HEK293 (cell line): ENCODE data around the gene HIF3A.

Source experiments
- BCL11B ChIP-seq: fragments of 450-650 bp; formaldehyde crosslinking; IDR thresholded peaks from 2 replicates; pipeline ENCODE4 v1.5.1; 2016; ENCODE audit warnings: low read depth, missing biosample characterization, missing genetic modification characterization
- CTCF ChIP-seq: fragments of 450-650 bp; formaldehyde crosslinking; IDR thresholded peaks from 2 replicates; pipeline ENCODE4 v1.5.1; 2016; ENCODE audit warnings: missing biosample characterization, missing genetic modification characterization
- HIC1 ChIP-seq: fragments of 450-650 bp; formaldehyde crosslinking; IDR thresholded peaks from 2 replicates; pipeline ENCODE4 v1.5.1; 2016; ENCODE audit warnings: missing biosample characterization, missing genetic modification characterization
- HOXC10 ChIP-seq: sonication (generic); formaldehyde crosslinking; IDR thresholded peaks from 2 replicates; pipeline ENCODE4 v1.8.1; 2023; ENCODE audit warnings: mild to moderate bottlenecking, missing genetic modification reagents
- KLF7 ChIP-seq: fragments of 450-650 bp; formaldehyde crosslinking; IDR thresholded peaks from 2 replicates; pipeline ENCODE4 v1.5.1; 2016; ENCODE audit warnings: missing biosample characterization, missing genetic modification characterization, borderline replicate concordance
- PRDM2 ChIP-seq: fragments of 450-650 bp; formaldehyde crosslinking; IDR thresholded peaks from 2 replicates; pipeline ENCODE4 v1.5.1; 2016; ENCODE audit warnings: missing biosample characterization, missing genetic modification characterization, borderline replicate concordance
- PRDM6 ChIP-seq: fragments of 450-650 bp; formaldehyde crosslinking; IDR thresholded peaks from 2 replicates; pipeline ENCODE4 v1.5.1; 2017; ENCODE audit warnings: missing biosample characterization, missing genetic modification characterization
- SCRT2 ChIP-seq: fragments of 450-650 bp; formaldehyde crosslinking; IDR thresholded peaks from 2 replicates; pipeline ENCODE4 v1.5.1; 2016; ENCODE audit warnings: missing biosample characterization, missing genetic modification characterization
- YY1 ChIP-seq: fragments of 450-650 bp; formaldehyde crosslinking; IDR thresholded peaks from 2 replicates; pipeline ENCODE4 v1.5.1; 2018; ENCODE audit warnings: missing biosample characterization, missing genetic modification characterization
- ZNF223 ChIP-seq: fragments of 450-650 bp; formaldehyde crosslinking; IDR thresholded peaks from 2 replicates; pipeline ENCODE4 v1.5.1; 2016; ENCODE audit warnings: missing biosample characterization, missing genetic modification characterization
- ZNF274 ChIP-seq, 2 experiments: fragments of 200-500 bp in 1 of 2; fragments of 450-650 bp in 1 of 2; sonication (Bioruptor generic) in 1 of 2; formaldehyde crosslinking in 1 of 2; IDR thresholded peaks; 2 replicates each; pipeline versions ENCODE4 v1.5.1 to v1.6.1; 2014 to 2016; ENCODE audit warnings: borderline replicate concordance in 1 of 2, inconsistent platforms in 1 of 2, low read length in 1 of 2, missing biosample characterization in 1 of 2, missing genetic modification characterization in 1 of 2
- ZNF335 ChIP-seq: fragments of 450-650 bp; formaldehyde crosslinking; conservative IDR thresholded peaks from 2 replicates; pipeline ENCODE4 v1.5.1; 2016; ENCODE audit warnings: missing biosample characterization, missing genetic modification characterization
- ZNF362 ChIP-seq: fragments of 450-650 bp; formaldehyde crosslinking; IDR thresholded peaks from 2 replicates; pipeline ENCODE4 v1.5.1; 2016; ENCODE audit warnings: missing biosample characterization, missing genetic modification characterization
- ZNF449 ChIP-seq: fragments of 450-650 bp; formaldehyde crosslinking; IDR thresholded peaks from 2 replicates; pipeline ENCODE4 v1.5.1; 2017; ENCODE audit warnings: missing biosample characterization, mild to moderate bottlenecking, missing genetic modification characterization, moderate library complexity
- ZNF488 ChIP-seq: fragments of 450-650 bp; formaldehyde crosslinking; IDR thresholded peaks from 2 replicates; pipeline ENCODE4 v1.5.1; 2016; ENCODE audit warnings: missing biosample characterization, missing genetic modification characterization
- ZNF514 ChIP-seq: fragments of 450-650 bp; formaldehyde crosslinking; IDR thresholded peaks from 2 replicates; pipeline ENCODE4 v1.5.1; 2016; ENCODE audit warnings: missing biosample characterization, missing genetic modification characterization
- ZNF561 ChIP-seq: fragments of 450-650 bp; IDR thresholded peaks from 2 replicates; pipeline ENCODE4 v1.5.1; 2018; ENCODE audit warnings: missing biosample characterization, missing genetic modification characterization, borderline replicate concordance
- ZNF654 ChIP-seq: fragments of 450-650 bp; formaldehyde crosslinking; IDR thresholded peaks from 2 replicates; pipeline ENCODE4 v1.5.1; 2016; ENCODE audit warnings: low read depth, missing biosample characterization, missing genetic modification characterization
- ZNF670 ChIP-seq: fragments of 450-650 bp; formaldehyde crosslinking; IDR thresholded peaks from 2 replicates; pipeline ENCODE4 v1.5.1; 2016; ENCODE audit warnings: missing biosample characterization, missing genetic modification characterization, low read depth
- ZNF704 ChIP-seq: fragments of 450-650 bp; formaldehyde crosslinking; IDR thresholded peaks from 2 replicates; pipeline ENCODE4 v1.5.1; 2016; ENCODE audit warnings: missing biosample characterization, missing genetic modification characterization
- ZNF830 ChIP-seq: fragments of 450-650 bp; IDR thresholded peaks from 2 replicates; pipeline ENCODE4 v1.5.0; 2018; ENCODE audit warnings: missing biosample characterization, missing genetic modification characterization, low read depth, mild to moderate bottlenecking, moderate library complexity

Gene HIF3A

GRCh38 chr19:46346821-46347571, 50.2 kb downstream of the HIF3A start, which contains the start of gene PPP5C (continued):
- TF ChIP-seq ZNF488 (tag by site-specific recombination) (no peak; the same call in 1 of the 2 replicates), KLF7 (tag by site-specific recombination) (peak; percentile 80; the same call in 1 of the 2 replicates), ZNF514 (tag by site-specific recombination) (no peak), HIC1 (peak; percentile 64; the same call in 1 of the 2 replicates), PRDM2 (no peak), ZNF449 (tag by site-specific recombination) (peak; percentile 33; the same call in 1 of the 2 replicates), ZNF335 (peak; percentile 92), ZNF223 (tag by site-specific recombination) (0 out of 2 replicates have a peak, but pooled peaks have one; percentile 10), BCL11B (tag by site-specific recombination) (0 out of 2 replicates have a peak, but pooled peaks have one; percentile 67), ZNF274 (IDR thresholded peaks at IDR 0.05; ENCODE audit: low read length) (no peak), ZNF274 (tag by site-specific recombination; IDR thresholded peaks at IDR 0.05; ENCODE audit: borderline replicate concordance) (no peak), ZNF704 (no peak), ZNF830 (tag by site-specific recombination) (no peak), CTCF (tag by site-specific recombination) (peak; percentile 100), YY1 (tag by site-specific recombination) (peak; percentile 86), SCRT2 (tag by site-specific recombination) (no peak), ZNF670 (tag by site-specific recombination) (no peak), ZNF362 (tag by site-specific recombination) (no peak), ZNF654 (tag by site-specific recombination) (peak; percentile 47), PRDM6 (tag by site-specific recombination) (no peak), HOXC10 (no peak), ZNF561 (no peak)
